Stimulated activated CD8-positive, alpha-beta memory T cell treated with anti-CD3 and anti-CD28 coated beads, Interleukin-7, amount 100 ng/mL, for 4 hours (primary cell): ENCODE results near the gene SLC35G2.
"Not testable (repeated sequence)": the region's sequence is repeated elsewhere in the genome, so short reads cannot be mapped to it uniquely, and the experiment has no call there.

Experiments used
- DNase-seq, 2 donors: peaks; one replicate each; pipeline ENCODE4 v3.0.0-alpha.2; 2020; ENCODE audit warnings: low read depth in 2 of 2

The SLC35G2 gene

DNA sequence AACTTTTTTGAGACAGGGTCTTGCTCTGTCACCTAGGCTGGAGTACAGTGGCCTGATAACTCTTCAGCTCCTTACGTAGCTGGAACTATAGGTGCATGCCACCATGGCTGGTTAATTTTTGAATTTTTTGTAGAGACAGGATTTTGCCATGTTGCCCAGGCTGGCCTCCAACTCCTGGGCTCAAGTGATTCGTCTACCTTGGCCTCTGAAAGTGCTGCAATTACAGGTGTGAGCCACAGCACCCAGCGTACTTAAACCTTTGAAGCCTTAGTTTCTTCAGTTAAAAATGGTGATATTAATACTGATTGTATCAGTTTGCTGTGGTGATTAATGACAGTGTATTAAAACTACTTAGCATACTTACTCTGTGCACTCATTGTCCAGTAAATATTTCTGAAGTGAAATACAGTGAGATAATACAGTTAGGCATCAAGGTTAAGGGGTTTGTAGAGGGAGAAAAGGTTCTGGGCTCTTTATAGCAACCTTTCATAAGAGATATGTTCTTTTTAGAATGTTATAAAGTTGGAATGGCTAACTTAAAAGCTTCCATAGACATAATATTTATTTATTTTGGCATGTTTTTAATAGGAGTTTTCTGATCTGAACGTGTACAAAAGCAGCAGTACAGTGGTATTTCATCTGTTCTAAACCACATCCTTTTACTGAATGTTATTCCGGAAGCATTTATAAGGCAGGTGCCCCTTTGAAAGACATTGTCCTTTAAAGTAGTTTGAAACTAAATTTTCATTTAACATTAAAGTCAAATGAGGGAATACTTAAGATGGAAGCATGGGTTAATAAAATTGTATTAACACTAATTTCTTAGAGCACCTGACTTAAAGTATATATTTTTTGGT, 66.7 kb downstream of the SLC35G2 start:
- no peak for DNase-seq

DNA sequence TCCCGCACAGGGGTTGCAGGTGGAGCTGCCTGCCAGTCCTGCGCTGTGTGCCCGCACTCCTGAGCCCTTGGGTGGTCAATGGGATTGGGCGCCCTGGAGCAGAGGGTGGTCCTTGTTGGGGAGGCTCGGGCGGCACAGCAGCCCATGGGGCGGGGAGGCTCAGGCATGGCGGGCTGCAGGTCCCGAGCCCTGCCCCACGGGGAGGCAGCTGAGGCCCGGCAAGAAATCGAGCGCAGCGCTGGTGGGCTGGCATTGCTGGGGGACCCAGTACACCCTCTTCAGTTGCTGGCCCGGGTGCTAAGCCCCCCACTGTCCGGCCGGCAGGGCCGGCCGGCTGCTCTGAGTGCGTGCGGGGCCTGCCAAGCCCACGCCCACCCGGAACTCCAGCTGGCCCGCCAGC, 71.0 kb downstream of the SLC35G2 start:
- no peak for DNase-seq

GRCh38 chr3:136891934-136892855, 73.3 kb downstream of the SLC35G2 start:
- DNase-seq, result no peak

DNA sequence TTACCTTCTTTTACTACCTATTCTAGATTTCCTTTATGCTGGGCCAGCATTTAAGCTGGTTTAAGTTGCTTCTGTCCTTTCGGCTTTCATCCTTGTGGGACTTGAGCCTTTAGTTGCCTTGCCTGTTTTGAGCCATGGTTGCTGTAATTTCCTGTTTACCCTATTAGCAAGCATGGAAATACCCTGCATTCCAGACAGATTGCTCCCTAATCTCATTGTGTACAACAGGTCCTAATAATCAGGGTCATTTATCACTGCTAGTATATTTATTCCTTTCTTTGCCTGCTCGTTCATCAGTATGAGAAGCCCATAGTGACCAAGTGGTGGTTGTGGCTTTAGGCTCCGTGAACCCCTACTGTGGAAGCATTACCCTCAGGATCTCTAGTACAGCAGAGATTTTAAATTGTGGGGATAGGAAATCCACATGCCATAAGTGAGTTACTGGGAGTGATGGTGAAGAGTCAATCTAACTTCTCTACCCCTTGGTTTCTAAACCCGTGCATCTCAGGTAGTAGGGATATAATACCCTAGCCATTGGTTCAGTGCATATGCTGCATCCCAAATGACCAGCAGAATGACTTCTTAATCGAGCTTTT, 75.0 kb downstream of the SLC35G2 start:
- DNase-seq, result no peak

DNA sequence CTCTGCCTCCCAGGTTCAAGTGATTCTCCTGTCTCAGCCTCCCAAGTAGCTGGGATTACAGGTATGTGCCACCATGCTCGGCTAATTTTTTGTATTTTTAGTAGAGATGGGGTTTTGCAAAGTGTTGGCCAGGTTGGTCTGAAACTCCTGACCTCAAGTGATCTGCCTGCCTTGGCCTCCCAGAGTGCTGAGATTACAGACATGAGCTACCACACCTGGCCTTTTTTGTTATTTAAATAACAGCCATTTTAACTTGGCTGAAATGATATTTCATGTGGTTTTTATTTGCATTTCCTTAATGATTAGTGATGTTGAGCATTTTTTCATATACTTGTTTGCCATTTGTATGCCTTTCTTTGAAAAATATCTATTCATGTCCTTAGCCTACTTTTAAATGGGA, 78.2 kb downstream of the SLC35G2 start:
- DNase-seq, result not testable (repeated sequence)

- DNase-seq, result no peak
Observed at GRCh38 chr3:136898549-136898948, 79.6 kb downstream of the SLC35G2 start.

DNA sequence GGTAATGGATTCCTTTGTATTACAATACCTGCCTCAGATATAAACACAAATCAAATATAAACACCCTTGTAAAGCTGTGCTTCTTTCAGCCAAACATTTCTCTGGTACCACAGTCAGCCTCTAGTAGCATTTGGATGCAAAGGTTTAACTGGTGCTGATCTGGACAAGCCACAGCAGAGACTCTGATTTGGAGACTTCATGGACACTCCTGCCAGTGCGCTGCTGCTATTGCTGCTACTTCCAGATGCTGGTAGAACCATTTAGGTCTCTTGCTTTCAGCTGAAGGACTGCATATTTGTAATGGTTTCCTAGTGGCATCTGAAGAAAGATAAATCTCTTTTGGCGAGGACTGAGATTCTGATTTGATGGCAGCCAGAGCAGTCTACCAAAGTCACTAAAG, 80.0 kb downstream of the SLC35G2 start:
- DNase-seq, result no peak

DNA sequence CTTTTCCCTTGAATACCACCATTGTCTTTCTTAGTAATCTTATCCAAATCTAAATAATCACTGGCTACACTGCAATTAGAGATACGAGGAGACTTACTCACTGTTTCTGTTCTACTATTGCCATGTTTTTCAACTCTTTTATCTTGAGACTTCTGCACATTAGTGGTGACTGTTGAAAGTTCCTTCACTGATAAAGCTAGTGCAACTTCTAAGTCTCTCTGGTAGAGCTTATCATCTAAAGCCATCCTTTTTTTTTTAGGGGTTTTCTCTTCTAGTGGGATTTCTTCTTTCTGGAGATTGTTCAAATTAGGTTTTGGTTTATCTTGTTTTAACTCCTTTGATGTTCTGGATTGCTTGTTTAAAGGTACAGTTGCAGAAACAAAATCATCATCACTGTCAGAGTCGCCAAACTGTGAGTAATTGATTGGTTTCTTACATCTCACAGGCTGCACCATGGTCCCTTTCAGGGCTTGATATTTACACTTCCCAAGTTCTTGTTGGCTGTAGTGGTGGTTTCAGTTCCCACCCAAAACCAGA, 80.8 kb downstream of the SLC35G2 start:
- no peak for DNase-seq

GRCh38 chr3:136900694-136901093, 81.8 kb downstream of the SLC35G2 start:
- not testable (repeated sequence) for DNase-seq

DNA sequence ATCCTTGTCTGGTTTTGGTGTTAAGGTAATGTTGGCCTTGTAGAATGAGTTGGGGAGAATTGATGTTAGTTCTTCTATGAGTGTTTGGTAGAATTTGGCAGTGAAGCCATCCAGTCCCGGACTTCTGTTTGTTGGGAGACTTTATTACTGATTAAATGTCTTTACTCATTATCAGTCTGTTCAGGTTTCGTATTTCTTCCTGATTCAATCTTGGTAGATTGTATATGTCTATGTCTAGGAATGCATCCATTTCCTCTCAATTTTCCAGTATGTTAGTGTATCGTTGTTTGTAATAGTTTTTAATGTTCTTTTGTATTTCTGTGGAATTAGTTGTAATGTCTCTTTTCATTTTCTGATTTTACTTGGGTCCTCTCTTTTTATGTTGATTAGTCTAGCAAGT, 82.5 kb downstream of the SLC35G2 start:
- no peak for DNase-seq

- not testable (repeated sequence) for DNase-seq
Observed at GRCh38 chr3:136902530-136902929, 83.6 kb downstream of the SLC35G2 start.

DNA sequence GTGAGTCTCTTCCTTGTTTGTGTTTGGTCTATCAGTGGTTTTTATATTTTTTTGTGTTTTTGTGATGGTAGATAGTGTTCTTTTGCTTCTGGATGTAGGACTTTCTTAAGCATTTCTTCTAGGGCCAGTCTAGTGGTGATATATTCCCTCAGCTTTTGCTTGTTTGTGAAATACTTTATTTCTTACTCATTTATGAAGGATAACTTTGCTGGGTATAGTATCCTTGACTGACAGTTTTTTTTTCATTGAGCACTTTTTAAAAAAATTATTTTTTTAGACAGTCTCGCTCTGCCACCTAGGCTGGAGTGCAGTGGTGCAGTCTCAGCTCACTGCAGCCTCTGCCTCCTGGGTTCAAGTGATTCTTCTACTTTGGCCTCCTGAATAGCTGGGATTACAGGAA, 85.0 kb downstream of the SLC35G2 start:
- no peak for DNase-seq

DNA sequence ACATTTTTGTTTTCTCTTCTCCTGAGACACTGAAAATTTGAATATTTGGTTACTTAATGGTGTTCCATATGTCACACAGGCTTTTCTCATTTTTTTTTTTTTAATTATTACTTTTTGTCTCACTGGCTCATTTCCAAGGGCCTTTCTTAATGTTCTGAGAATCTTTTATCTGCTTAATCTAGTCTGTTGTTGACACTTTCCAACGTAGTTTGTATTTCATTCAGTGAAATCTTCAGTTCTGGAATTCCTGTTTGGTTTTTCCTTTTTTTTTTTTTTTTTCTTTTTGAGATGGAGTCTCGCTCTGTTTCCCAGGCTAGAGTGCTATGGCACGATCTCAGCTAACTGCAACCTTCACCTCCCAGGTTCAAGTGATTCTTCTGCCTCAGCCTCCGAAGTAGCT, 85.8 kb downstream of the SLC35G2 start:
- DNase-seq, result no peak
